B cell (primary cell): Measurements from ENCODE around the gene SLCO3A1. TPM values are rescaled to one million over a fixed set of nuclear protein-coding genes. Genes with fewer than 3 reads are reported as not detected.
A peak's percentile ranks its signal among the peaks of the same experiment; 100 is the strongest.

Experiments used
- ATAC-seq: fragments of 200-7000 bp; cut with Tn5 transposase; one replicate; pipeline ENCODE4 v1.10.0; 2021; ENCODE audit warnings: low read depth, mild to moderate bottlenecking, moderate number of reproducible peaks, moderate library complexity
- CTCF ChIA-PET: fragments of 350-600 bp; sonication (Branson Sonifier 250); formaldehyde crosslinking; loops from one replicate; lab custom pipeline; 2021; ENCODE audit warnings: antibody characterized with exemption, inconsistent platforms; lab: Charles Lee
- POLR2A ChIA-PET: fragments of 350-600 bp; sonication (Branson Sonifier 250); formaldehyde crosslinking; loops from one replicate; lab custom pipeline; 2021; ENCODE audit warnings: antibody characterized with exemption; lab: Charles Lee
- DNase-seq: peaks from one replicate; pipeline ENCODE4 v3.0.0; 2013
- H2AFZ ChIP-seq: 2 replicates; pipeline ENCODE4 v1.6.1; 2012; ENCODE audit warnings: mild to moderate bottlenecking, low read depth, low read length; ENCODE audit not compliant: insufficient read depth, poor library complexity, severe bottlenecking
- H3K27ac ChIP-seq, 2 donors: 1 replicate in 1 of 2; 2 replicates in 1 of 2; pipeline ENCODE4 v1.5.1; 2012 to 2013; ENCODE audit warnings: low read length in 2 of 2, mild to moderate bottlenecking in 2 of 2, moderate library complexity in 1 of 2
- H3K27me3 ChIP-seq, 4 experiments: fragments of 200-600 bp in 1 of 4; sonication (generic) in 1 of 4; replicated peaks in 1 of 4; 1 replicate in 2 of 4; 2 replicates in 2 of 4; pipeline versions ENCODE4 v1.6.1 to v1.7.0; 2013 to 2016; ENCODE audit warnings: low read length in 3 of 4, mild to moderate bottlenecking in 2 of 4, mixed read lengths in 1 of 4, moderate library complexity in 1 of 4; ENCODE audit not compliant: insufficient read depth in 4 of 4, control insufficient read depth in 3 of 4; ENCODE audit errors: control extremely low read depth in 1 of 4
- H3K36me3 ChIP-seq, 2 experiments: replicated peaks in 1 of 2; 1 replicate in 1 of 2; 2 replicates in 1 of 2; pipeline versions ENCODE4 v1.6.1 to v1.7.1; 2013; ENCODE audit warnings: low read length in 1 of 2; ENCODE audit not compliant: insufficient read depth in 2 of 2, control insufficient read depth in 1 of 2; ENCODE audit errors: control extremely low read depth in 1 of 2, extremely low read depth in 1 of 2
- H3K4me1 ChIP-seq, 2 donors: fragments of 200-600 bp in 1 of 2; sonication (generic) in 1 of 2; 1 replicate in 1 of 2; 2 replicates in 1 of 2; pipeline versions ENCODE4 v1.5.1 to v1.6.1; 2013 to 2017; ENCODE audit warnings: low read length in 2 of 2; ENCODE audit not compliant: control insufficient read depth in 2 of 2, insufficient read depth in 2 of 2
- H3K4me2 ChIP-seq: replicated peaks from 2 replicates; pipeline ENCODE3; 2012; ENCODE audit warnings: mild to moderate bottlenecking, low read depth, low read length; ENCODE audit not compliant: poor library complexity, severe bottlenecking
- H3K4me3 ChIP-seq, 5 experiments: fragments of 200-600 bp in 1 of 5; sonication (generic) in 1 of 5; 1 replicate in 3 of 5; 2 replicates in 2 of 5; pipeline versions ENCODE4 v1.5.1 to v1.7.0; 2011 to 2016; ENCODE audit warnings: low read length in 4 of 5, mild to moderate bottlenecking in 4 of 5, low read depth in 2 of 5, control low read depth in 1 of 5, moderate library complexity in 1 of 5; ENCODE audit not compliant: insufficient read depth in 1 of 5; ENCODE audit errors: control extremely low read depth in 1 of 5, extremely low read depth in 1 of 5
- H3K79me2 ChIP-seq: fragments of 200-600 bp; sonication (generic); one replicate; pipeline ENCODE4 v1.6.0; 2016; ENCODE audit warnings: low read length; ENCODE audit not compliant: control insufficient read depth, insufficient read depth
- H3K9ac ChIP-seq: fragments of 200-600 bp; sonication (generic); 2 replicates; pipeline ENCODE4 v1.6.1; 2017; ENCODE audit warnings: mild to moderate bottlenecking, low read length, moderate library complexity
- H3K9me3 ChIP-seq, 3 donors: one replicate each; pipeline versions ENCODE4 v1.6.1 to v1.7.1; 2013; ENCODE audit warnings: low read length in 2 of 3; ENCODE audit not compliant: control insufficient read depth in 2 of 3, insufficient read depth in 1 of 3; ENCODE audit errors: control extremely low read depth in 1 of 3
- H4K20me1 ChIP-seq: 2 replicates; pipeline ENCODE4 v1.6.0; 2012; ENCODE audit warnings: mild to moderate bottlenecking, low read length; ENCODE audit not compliant: insufficient read depth, control insufficient read depth, poor library complexity, severe bottlenecking
- H3K27ac Mint-ChIP-seq: one replicate; pipeline ENCODE4 v1.8.0; 2021; ENCODE audit warnings: mixed read lengths
- H3K27me3 Mint-ChIP-seq: one replicate; pipeline ENCODE4 v1.8.0; 2021; ENCODE audit warnings: mixed read lengths
- H3K4me1 Mint-ChIP-seq: one replicate; pipeline ENCODE4 v1.8.0; 2021; ENCODE audit warnings: mixed read lengths
- H3K4me3 Mint-ChIP-seq: one replicate; pipeline ENCODE4 v1.8.0; 2021; ENCODE audit warnings: mixed read lengths
- H3K9me3 Mint-ChIP-seq: one replicate; pipeline ENCODE4 v1.8.0; 2022; ENCODE audit warnings: mixed read lengths; ENCODE audit not compliant: insufficient read depth
- EZH2 ChIP-seq: IDR thresholded peaks from 2 replicates; pipeline ENCODE4 v1.6.1; 2012; ENCODE audit warnings: borderline replicate concordance, low read depth, mild to moderate bottlenecking, moderate library complexity, low read length; ENCODE audit not compliant: insufficient read depth, poor library complexity, severe bottlenecking
- WGBS: methylation state at CpG from one replicate; pipeline ENCODE4 v1.1.5; 2013; ENCODE audit warnings: missing lambda C conversion rate; ENCODE audit not compliant: insufficient coverage; 5-methylcytosine and 5-hydroxymethylcytosine counted together
- intact Hi-C: fragments of 100-400 bp; cut with micrococcal nuclease; formaldehyde crosslinking; loops from one replicate; pipeline ENCODE4 v1.10.0; 2022
- polyA plus RNA-seq: library from polyadenylated mRNA; depleted of rRNA; stranded (reverse); fragments of >200 nt; gene quantifications from 2 replicates; pipeline ENCODE4 v1.2.3, GENCODE V29; 2012
- total RNA-seq, 2 donors: library from RNA; stranded (reverse); fragments of 120-200 nt in 1 of 2; gene quantifications; 1 replicate in 1 of 2; 2 replicates in 1 of 2; pipeline versions ENCODE4 v1.2.3 to v1.2.4, GENCODE V29; 2013 to 2022
- TF ChIP-seq, protein P1 (sequence below): fragments of 200-600 bp; IDR thresholded peaks from one replicate; pipeline ENCODE4 v1.8.0; 2022; ENCODE audit warnings: antibody characterized with exemption, mild to moderate bottlenecking

SLCO3A1 gene
- total and polyA plus RNA-seq, 2 donors (not counting 1 experiment from before 2014, with no cell fraction given), result 0.99 to 2.3 TPM

- Histone ChIP-seq H3K4me2 (peak overlapping the region; percentile 74), H3K79me2 (no peaks in the 10 kb centered on the region), H3K9ac (no peak overlapping the region), H3K4me3 (peak overlapping the region in 1 of 5 experiments; percentile 42), H4K20me1 (no peaks in the 10 kb centered on the region), H2AFZ (no peak overlapping the region), H3K9me3 (peaks cover 0 to 19% (median 0%) of the 10 kb centered on the region in 3 donors), H3K27me3 (peaks cover 0 to 61% (median 39%) of the 10 kb centered on the region in 4 experiments), H3K36me3 (no peaks in the 10 kb centered on the region), H3K27ac (no peak overlapping the region), H3K4me1 (peaks cover 34 to 45% of the 10 kb centered on the region in 2 donors)
- Mint-ChIP-seq H3K9me3 (no peaks in the 10 kb centered on the region), H3K27me3 (peaks cover 49% of the 10 kb centered on the region), H3K4me1 (peaks cover 42% of the 10 kb centered on the region), H3K27ac (no peak overlapping the region), H3K4me3 (peak overlapping the region; percentile 59)
- DNase-seq, result peak; percentile 35
- intact Hi-C loops, result no loop called here
- CTCF ChIA-PET, result no interaction called here
- under 1% methylated on average over 38 of the region's 60 CpGs for WGBS
- TF ChIP-seq, protein P1, sequence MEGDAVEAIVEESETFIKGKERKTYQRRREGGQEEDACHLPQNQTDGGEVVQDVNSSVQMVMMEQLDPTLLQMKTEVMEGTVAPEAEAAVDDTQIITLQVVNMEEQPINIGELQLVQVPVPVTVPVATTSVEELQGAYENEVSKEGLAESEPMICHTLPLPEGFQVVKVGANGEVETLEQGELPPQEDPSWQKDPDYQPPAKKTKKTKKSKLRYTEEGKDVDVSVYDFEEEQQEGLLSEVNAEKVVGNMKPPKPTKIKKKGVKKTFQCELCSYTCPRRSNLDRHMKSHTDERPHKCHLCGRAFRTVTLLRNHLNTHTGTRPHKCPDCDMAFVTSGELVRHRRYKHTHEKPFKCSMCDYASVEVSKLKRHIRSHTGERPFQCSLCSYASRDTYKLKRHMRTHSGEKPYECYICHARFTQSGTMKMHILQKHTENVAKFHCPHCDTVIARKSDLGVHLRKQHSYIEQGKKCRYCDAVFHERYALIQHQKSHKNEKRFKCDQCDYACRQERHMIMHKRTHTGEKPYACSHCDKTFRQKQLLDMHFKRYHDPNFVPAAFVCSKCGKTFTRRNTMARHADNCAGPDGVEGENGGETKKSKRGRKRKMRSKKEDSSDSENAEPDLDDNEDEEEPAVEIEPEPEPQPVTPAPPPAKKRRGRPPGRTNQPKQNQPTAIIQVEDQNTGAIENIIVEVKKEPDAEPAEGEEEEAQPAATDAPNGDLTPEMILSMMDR, result no peak
- TF ChIP-seq EZH2, result no peak
- peak; percentile 25 for ATAC-seq
- POLR2A ChIA-PET, result no interaction called here
Observed at GRCh38 chr15:91853948-91854638, 585 bp downstream of the SLCO3A1 start.

DNA sequence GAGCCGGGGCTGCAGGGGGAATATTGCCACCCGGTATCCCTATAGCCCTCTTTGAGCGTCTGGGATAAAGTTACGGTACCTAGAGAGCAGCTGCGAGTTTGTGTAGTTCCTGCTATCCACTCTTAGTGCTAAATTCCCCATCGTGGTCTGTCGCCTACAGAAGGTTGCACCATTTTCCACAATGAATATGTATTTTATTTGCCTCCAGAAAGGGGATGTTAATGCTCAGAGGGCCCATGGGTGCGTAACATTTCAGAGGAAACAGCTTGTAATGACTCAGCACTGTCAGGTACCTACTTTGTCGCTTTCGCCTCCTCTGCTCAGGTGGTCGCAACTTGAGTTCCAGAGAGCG lies 1.1 kb downstream of the SLCO3A1 start:
- Histone ChIP-seq H4K20me1 (no peaks in the 10 kb centered on the region), H3K27ac (no peak overlapping the region), H3K4me1 (peaks cover 34 to 45% of the 10 kb centered on the region in 2 donors), H3K9ac (no peak overlapping the region), H3K27me3 (peaks cover 0 to 62% (median 37%) of the 10 kb centered on the region in 4 experiments), H3K79me2 (no peaks in the 10 kb centered on the region), H3K4me3 (peak overlapping the region in 1 of 5 experiments; percentile 42), H3K9me3 (peaks cover 0 to 19% (median 0%) of the 10 kb centered on the region in 3 donors), H2AFZ (no peak overlapping the region), H3K36me3 (no peaks in the 10 kb centered on the region), H3K4me2 (peak overlapping the region; percentile 74)
- Mint-ChIP-seq H3K4me1 (peaks cover 42% of the 10 kb centered on the region), H3K27ac (no peak overlapping the region), H3K9me3 (no peaks in the 10 kb centered on the region), H3K27me3 (peaks cover 49% of the 10 kb centered on the region), H3K4me3 (peak overlapping the region; percentile 59)
- peak; percentile 31 for DNase-seq
- intact Hi-C loops, result no loop called here
- no peak for ATAC-seq
- TF ChIP-seq, protein P1, result no peak
- no peak for TF ChIP-seq EZH2
- WGBS, result 7% methylated on average over 9 of the region's 12 CpGs
- CTCF ChIA-PET, result no interaction called here
- POLR2A ChIA-PET, result no interaction called here
